ENCODE measurements around the gene TRDN. TPM values are rescaled to one million over a fixed set of nuclear protein-coding genes. Genes with fewer than 3 reads are reported as not detected.

Gene TRDN
- total and polyA plus RNA-seq, 7 donors: under 0.01 to 1.2 TPM; not detected in 5

- no peak for DNase-seq
- 31 to 59% methylated on average over 3 of the region's 3 CpGs for WGBS, 2 donors
- TF ChIP-seq POLR2AphosphoS5 (IDR thresholded peaks at IDR 0.05): no peak
- TF ChIP-seq CTCF (IDR thresholded peaks at IDR 0.05): no peak
- TF ChIP-seq EP300 (IDR thresholded peaks at IDR 0.05): no peak
- no peak for TF ChIP-seq POLR2A (IDR thresholded peaks at IDR 0.05)
Observed at GRCh38 chr6:123352279-123352678, 284.5 kb downstream of the TRDN start.

GRCh38 chr6:123343836-123344235, 292.9 kb downstream of the TRDN start:
- DNase-seq: no peak
- Histone ChIP-seq H3K9me3 (no peaks in the 10 kb centered on the region), H3K4me1 (no peaks in the 10 kb centered on the region), H3K27ac (no peak overlapping the region), H3K27me3 (no peaks in the 10 kb centered on the region), H3K36me3 (no peaks in the 10 kb centered on the region), H3K4me3 (no peak overlapping the region)
- 71 to 84% methylated on average over 1 of the region's 1 CpG for WGBS, 2 donors
- TF ChIP-seq POLR2AphosphoS5 (IDR thresholded peaks at IDR 0.05) (no peak), POLR2A (IDR thresholded peaks at IDR 0.05) (no peak), CTCF (IDR thresholded peaks at IDR 0.05) (no peak), EP300 (IDR thresholded peaks at IDR 0.05) (no peak)
- intact Hi-C loops (cut with DNase I): no loop called here

More at GRCh38 chr6:123352279-123352678, 284.5 kb downstream of the TRDN start:
- intact Hi-C loops (cut with DNase I): no loop called here
- H3K4me1 ChIP-seq: no peaks in the 10 kb centered on the region
- H3K9me3 ChIP-seq: no peaks in the 10 kb centered on the region
- H3K36me3 ChIP-seq: no peaks in the 10 kb centered on the region
- H3K4me3 ChIP-seq: no peak overlapping the region
- no peaks in the 10 kb centered on the region for H3K27me3 ChIP-seq
- no peak overlapping the region for H3K27ac ChIP-seq

- intact Hi-C loops (cut with DNase I): no loop called here
- Histone ChIP-seq H3K27ac (no peak overlapping the region), H3K27me3 (no peaks in the 10 kb centered on the region), H3K4me1 (no peaks in the 10 kb centered on the region), H3K36me3 (no peaks in the 10 kb centered on the region), H3K9me3 (no peaks in the 10 kb centered on the region), H3K4me3 (no peak overlapping the region)
- TF ChIP-seq POLR2A (IDR thresholded peaks at IDR 0.05) (no peak), POLR2AphosphoS5 (IDR thresholded peaks at IDR 0.05) (no peak), CTCF (IDR thresholded peaks at IDR 0.05) (no peak), EP300 (IDR thresholded peaks at IDR 0.05) (no peak)
- DNase-seq: no peak
Observed at GRCh38 chr6:123338394-123338793, 298.4 kb downstream of the TRDN start.

- intact Hi-C loops (cut with DNase I): no loop called here
- H3K27ac ChIP-seq: no peak overlapping the region
- no peaks in the 10 kb centered on the region for H3K27me3 ChIP-seq
- no peak for DNase-seq
- no peaks in the 10 kb centered on the region for H3K36me3 ChIP-seq
- TF ChIP-seq POLR2A (IDR thresholded peaks at IDR 0.05) (no peak), POLR2AphosphoS5 (IDR thresholded peaks at IDR 0.05) (no peak), CTCF (IDR thresholded peaks at IDR 0.05) (no peak), EP300 (IDR thresholded peaks at IDR 0.05) (no peak)
- no peaks in the 10 kb centered on the region for H3K9me3 ChIP-seq
- H3K4me3 ChIP-seq: no peak overlapping the region
- WGBS, 2 donors: 34 to 62% methylated on average over 3 of the region's 3 CpGs
- H3K4me1 ChIP-seq: no peaks in the 10 kb centered on the region
Observed at GRCh38 chr6:123333000-123333756, 303.6 kb downstream of the TRDN start.

- 82 to 87% methylated on average over 2 of the region's 2 CpGs for WGBS, 2 donors
- no peaks in the 10 kb centered on the region for H3K9me3 ChIP-seq
- TF ChIP-seq POLR2AphosphoS5 (IDR thresholded peaks at IDR 0.05) (no peak), POLR2A (IDR thresholded peaks at IDR 0.05) (no peak), CTCF (IDR thresholded peaks at IDR 0.05) (no peak), EP300 (IDR thresholded peaks at IDR 0.05) (no peak)
- no peaks in the 10 kb centered on the region for H3K4me1 ChIP-seq
- H3K27ac ChIP-seq: no peak overlapping the region
- DNase-seq: no peak
- no peaks in the 10 kb centered on the region for H3K27me3 ChIP-seq
- no peaks in the 10 kb centered on the region for H3K36me3 ChIP-seq
- intact Hi-C loops (cut with DNase I): no loop called here
- H3K4me3 ChIP-seq: no peak overlapping the region
Observed at GRCh38 chr6:123332070-123332469, 304.7 kb downstream of the TRDN start.

Data from sigmoid colon (tissue), 7 donors.